Adipose tissue (tissue), 3 donors: ENCODE data around the gene SDF2L1. TPM values are rescaled to one million over a fixed set of nuclear protein-coding genes. Genes with fewer than 3 reads are reported as not detected.
"Not testable (repeated sequence)": the region's sequence is repeated elsewhere in the genome, so short reads cannot be mapped to it uniquely, and the experiment has no call there.

Experiments
- H3K27ac ChIP-seq: one replicate; pipeline ENCODE4 v1.5.1; 2013; ENCODE audit warnings: low read depth, low read length
- WGBS, 3 donors: extraction: QIAGEN DNeasy Blood & Tissue Kit; methylation state at CpG; one replicate each; pipeline ENCODE4 v1.1.7; 2013; 5-methylcytosine and 5-hydroxymethylcytosine counted together
- polyA plus RNA-seq, 3 donors: library from polyadenylated mRNA; stranded (reverse); fragments of 200-250 nt; gene quantifications; one replicate each; pipeline ENCODE4 v1.2.3, GENCODE V29; 2013
- donor health status: healthy with polysubstance abuse.
- donor health status: Bipolar disorder and iron deficiency.
- donor health status: healthy.

Gene SDF2L1
- polyA plus RNA-seq: 10 to 100 TPM; 18.1 to 69.9 (median 43.6) TPM

- no peak within 1 kb of the TSS for H3K27ac ChIP-seq
- WGBS, 3 donors: 0 to 1% (median 1%) methylated on average over 72 to 76 of the region's 76 CpGs
Measured at GRCh38 chr22:21641789-21642583, at the start of gene SDF2L1. TSS of gene SDF2L1 (plus strand) at chr22:21642302. CDS start at chr22:21642337, 35 bp downstream.

GRCh38 chr22:21592422-21592821 is 49.7 kb upstream of the SDF2L1 start:
- no peak overlapping the region for H3K27ac ChIP-seq
- WGBS, 3 donors: 87 to 94% (median 91%) methylated on average over 3 of the region's 3 CpGs

GRCh38 chr22:21593406-21594232 is 48.5 kb upstream of the SDF2L1 start:
- H3K27ac ChIP-seq: no peak overlapping the region
- WGBS, 3 donors: 68 to 85% (median 83%) methylated on average over 11 of the region's 11 CpGs

GRCh38 chr22:21594865-21595452 is 47.1 kb upstream of the SDF2L1 start:
- no peak overlapping the region for H3K27ac ChIP-seq
- 66 to 81% (median 76%) methylated on average over 5 of the region's 5 CpGs for WGBS, 3 donors

GRCh38 chr22:21596356-21597135 is 45.6 kb upstream of the SDF2L1 start:
- 90 to 97% (median 91%) methylated on average over 13 of the region's 13 CpGs for WGBS, 3 donors
- H3K27ac ChIP-seq: not testable (repeated sequence)

GRCh38 chr22:21598302-21598701 is 43.8 kb upstream of the SDF2L1 start:
- H3K27ac ChIP-seq: no peak overlapping the region
- 75 to 79% (median 78%) methylated on average over 3 of the region's 3 CpGs for WGBS, 3 donors

- H3K27ac ChIP-seq: no peak overlapping the region
- WGBS, 3 donors: 77 to 85% (median 84%) methylated on average over 6 of the region's 6 CpGs
Measured at GRCh38 chr22:21599053-21599893, 42.8 kb upstream of the SDF2L1 start.

GRCh38 chr22:21602579-21602978 is 39.5 kb upstream of the SDF2L1 start:
- H3K27ac ChIP-seq: no peak overlapping the region
- 92 to 94% (median 92%) methylated on average over 6 of the region's 6 CpGs for WGBS, 3 donors

GRCh38 chr22:21603973-21604372 is 38.1 kb upstream of the SDF2L1 start:
- no peak overlapping the region for H3K27ac ChIP-seq
- 83 to 87% (median 86%) methylated on average over 9 of the region's 9 CpGs for WGBS, 3 donors

- H3K27ac ChIP-seq: no peak overlapping the region
- WGBS, 3 donors: 97 to 98% (median 98%) methylated on average over 7 of the region's 7 CpGs
Measured at GRCh38 chr22:21605887-21606564, 36.1 kb upstream of the SDF2L1 start.

- WGBS, 3 donors: 95 to 98% (median 96%) methylated on average over 8 of the region's 8 CpGs
- H3K27ac ChIP-seq: no peak overlapping the region
Measured at GRCh38 chr22:21606775-21607174, 35.3 kb upstream of the SDF2L1 start.

- not testable (repeated sequence) for H3K27ac ChIP-seq
- WGBS, 3 donors: 97 to 98% (median 97%) methylated on average over 11 of the region's 11 CpGs
Measured at GRCh38 chr22:21609556-21610157, 32.4 kb upstream of the SDF2L1 start.

GRCh38 chr22:21611210-21611977 is 30.7 kb upstream of the SDF2L1 start:
- H3K27ac ChIP-seq: no peak overlapping the region
- WGBS, 3 donors: 86 to 91% (median 87%) methylated on average over 4 of the region's 4 CpGs

- no peak overlapping the region for H3K27ac ChIP-seq
- 87 to 92% (median 88%) methylated on average over 7 of the region's 7 CpGs for WGBS, 3 donors
Measured at GRCh38 chr22:21612858-21613257, 29.2 kb upstream of the SDF2L1 start.

- no peak overlapping the region for H3K27ac ChIP-seq
- WGBS, 3 donors: 70 to 94% (median 92%) methylated on average over 4 of the region's 4 CpGs
Measured at GRCh38 chr22:21613553-21614233, 28.4 kb upstream of the SDF2L1 start.
